H1 (cell line): ENCODE data around the gene IDE. TPM values are rescaled to one million over a fixed set of nuclear protein-coding genes. Genes with fewer than 3 reads are reported as not detected.
A peak's percentile ranks its signal among the peaks of the same experiment; 100 is the strongest.

Experiments used
- ASH2L ChIP-seq: fragments of 200-600, 300-600 bp; sonication (generic); IDR thresholded peaks from one replicate; pipeline ENCODE4 v1.7.1; 2017; ENCODE audit warnings: low read length
- CBX8 ChIP-seq: fragments of 300-800, 300-1000 bp; sonication (generic); IDR thresholded peaks from 2 replicates; pipeline ENCODE4 v1.7.1; 2016; ENCODE audit warnings: low read depth, low read length, borderline replicate concordance
- CHD1 ChIP-seq: IDR thresholded peaks from 2 replicates; pipeline ENCODE4 v1.6.1; 2012; ENCODE audit warnings: low read depth, low read length, improper control_type of control experiment
- CREB1 ChIP-seq: IDR thresholded peaks from 2 replicates; pipeline ENCODE4 v1.6.1; 2012; ENCODE audit warnings: inconsistent platforms
- HDAC2 ChIP-seq, 2 experiments: fragments of 300-600 bp in 1 of 2; sonication (generic) in 1 of 2; IDR thresholded peaks; 2 replicates each; pipeline ENCODE4 v1.6.1; 2011 to 2012; ENCODE audit warnings: low read depth in 2 of 2, low read length in 2 of 2, mild to moderate bottlenecking in 2 of 2, moderate library complexity in 2 of 2, borderline replicate concordance in 1 of 2, inconsistent platforms in 1 of 2
- JUND ChIP-seq: IDR thresholded peaks from 2 replicates; pipeline ENCODE4 v1.6.1; 2011; ENCODE audit warnings: mild to moderate bottlenecking, improper control_type of control experiment, low read length
- KDM4A ChIP-seq: IDR thresholded peaks from one replicate; pipeline ENCODE4 v1.7.1; 2012; ENCODE audit warnings: low read depth, mild to moderate bottlenecking, moderate library complexity, low read length, inconsistent platforms; ENCODE audit not compliant: severe bottlenecking
- KDM5A ChIP-seq: fragments of 200-600 bp; IDR thresholded peaks from 2 replicates; pipeline ENCODE4 v1.7.1; 2012; ENCODE audit warnings: mild to moderate bottlenecking, low read length, inconsistent platforms, mixed read lengths
- PHF8 ChIP-seq: fragments of 200-600 bp; sonication (generic); conservative IDR thresholded peaks from 2 replicates; pipeline ENCODE4 v1.7.1; 2012; ENCODE audit warnings: low read depth, mild to moderate bottlenecking, inconsistent platforms, low read length, moderate library complexity
- SIN3A ChIP-seq, 2 experiments: IDR thresholded peaks in 1 of 2; conservative IDR thresholded peaks in 1 of 2; 2 replicates each; pipeline ENCODE4 v1.6.1; 2011 to 2012; ENCODE audit warnings: low read length in 2 of 2, improper control_type of control experiment in 1 of 2, low read depth in 1 of 2, mild to moderate bottlenecking in 1 of 2
- SP4 ChIP-seq: IDR thresholded peaks from 2 replicates; pipeline ENCODE4 v1.6.1; 2012; ENCODE audit warnings: low read length, inconsistent platforms
- TAF1 ChIP-seq: IDR thresholded peaks from 2 replicates; pipeline ENCODE4 v1.6.1; 2011; ENCODE audit warnings: mild to moderate bottlenecking, low read depth, low read length
- TAF7 ChIP-seq: optimal IDR thresholded peaks from 2 replicates; pipeline ENCODE3; 2011; ENCODE audit warnings: low read depth, mild to moderate bottlenecking, inconsistent platforms, low read length, moderate library complexity, borderline replicate concordance
- YY1 ChIP-seq: IDR thresholded peaks from 2 replicates; pipeline ENCODE4 v1.6.1; 2011; ENCODE audit warnings: low read depth, mild to moderate bottlenecking, low read length
- polyA plus RNA-seq, 7 experiments: library from polyadenylated mRNA; depleted of rRNA in 3 of 7; stranded (reverse) in 5 of 7; unstranded in 2 of 7; fragments of >200 nt in 5 of 7; fragments of 200-250 nt in 2 of 7; gene quantifications; 1 replicate in 5 of 7; 2 replicates in 1 of 7; 4 replicates in 1 of 7; pipeline versions ENCODE4 v1.2.1 to v1.2.3, GENCODE V29; 2011 to 2013; ENCODE audit warnings: missing spikeins in 2 of 7, mixed read lengths in 2 of 7
- total RNA-seq: library from RNA; stranded (reverse); fragmentation: NEBNext Ultra II Directional; extraction: Animal tissue kit (Norgen Biotek cat#: 25700); gene quantifications from 2 replicates; pipeline ENCODE4 v1.2.1, GENCODE V29; 2021

Gene IDE
- total and polyA plus RNA-seq, 2 of the 8 experiments (the other 6 are each of a cell fraction or from before 2014, with no cell fraction given), result 12.7 to 52.7 TPM

GRCh38 chr10:92592761-92593618 is 19.1 kb upstream of the IDE start, which contains the start of gene KIF11 (continued):
- TF ChIP-seq TAF1 (peak; percentile 84), CREB1 (0 out of 2 replicates have a peak, but pooled peaks have one; percentile 35), PHF8 (peak; percentile 91), KDM4A (peak; percentile 45), CHD1 (0 out of 2 replicates have a peak, but pooled peaks have one; percentile 49), TAF7 (peak; percentile 87), KDM5A (0 out of 2 replicates have a peak, but pooled peaks have one; percentile 58), CBX8 (no peak), ASH2L (peak; percentile 99), YY1 (peak; percentile 84), JUND (no peak), HDAC2 (IDR thresholded peaks at IDR 0.05; ENCODE audit: borderline replicate concordance in 1 of 2, low read depth in 2 of 2, low read length in 2 of 2) (peak; percentile 55 to 95; a peak in 2 of 4 replicates), SP4 (0 out of 2 replicates have a peak, but pooled peaks have one; percentile 18), SIN3A (conservative IDR thresholded peaks at IDR 0.05 in 1 of 2, IDR thresholded peaks at IDR 0.05 in 1 of 2; ENCODE audit: low read depth in 1 of 2, low read length in 2 of 2) (peak; percentile 68 to 96)
- TF ChIP-seq, all 59 proteins: peak for 18
